ENCODE data around the gene SLC25A25. TPM values are rescaled to one million over a fixed set of nuclear protein-coding genes. Genes with fewer than 3 reads are reported as not detected.

The SLC25A25 gene
- total RNA-seq, 2 donors from 2014 or later, result 12.9 to 13.1 TPM

GRCh38 chr9:128057724-128058409 is 10.2 kb upstream of the SLC25A25 start:
- Histone ChIP-seq H3K4me3 (ENCODE audit: low read length) (no peak overlapping the region), H3K27me3 (ENCODE audit: control insufficient read depth, insufficient read depth, low read length, poor library complexity, severe bottlenecking) (no peaks in the 10 kb centered on the region), H3K4me1 (ENCODE audit: control insufficient read depth, insufficient read depth, low read length) (peaks cover 24% of the 10 kb centered on the region), H3K9me3 (ENCODE audit: control insufficient read depth, low read length) (no peaks in the 10 kb centered on the region), H3K27ac (ENCODE audit: low read depth, low read length) (no peak overlapping the region), H3K9ac (ENCODE audit: extremely low read depth, low read length, poor library complexity, severe bottlenecking) (no peak overlapping the region), H3K36me3 (ENCODE audit: control insufficient read depth, insufficient read depth, low read length) (no peaks in the 10 kb centered on the region)
- no peak for DNase-seq
- Mint-ChIP-seq H3K36me3 (ENCODE audit: low read depth) (peaks cover 4% of the 10 kb centered on the region), H3K4me3 (no peak overlapping the region), H3K9me3 (no peaks in the 10 kb centered on the region), H3K27me3 (ENCODE audit: insufficient read depth) (no peaks in the 10 kb centered on the region), H3K27ac (peak overlapping the region; percentile 79), H3K4me1 (peaks cover 24% of the 10 kb centered on the region)
- 74 to 89% methylated on average over 4 to 8 of the region's 8 CpGs for whole genome bisulfite sequencing, 2 experiments (ENCODE audit: insufficient coverage in 1 of 2, insufficient read length in 1 of 2)
- TF ChIP-seq, protein P1, sequence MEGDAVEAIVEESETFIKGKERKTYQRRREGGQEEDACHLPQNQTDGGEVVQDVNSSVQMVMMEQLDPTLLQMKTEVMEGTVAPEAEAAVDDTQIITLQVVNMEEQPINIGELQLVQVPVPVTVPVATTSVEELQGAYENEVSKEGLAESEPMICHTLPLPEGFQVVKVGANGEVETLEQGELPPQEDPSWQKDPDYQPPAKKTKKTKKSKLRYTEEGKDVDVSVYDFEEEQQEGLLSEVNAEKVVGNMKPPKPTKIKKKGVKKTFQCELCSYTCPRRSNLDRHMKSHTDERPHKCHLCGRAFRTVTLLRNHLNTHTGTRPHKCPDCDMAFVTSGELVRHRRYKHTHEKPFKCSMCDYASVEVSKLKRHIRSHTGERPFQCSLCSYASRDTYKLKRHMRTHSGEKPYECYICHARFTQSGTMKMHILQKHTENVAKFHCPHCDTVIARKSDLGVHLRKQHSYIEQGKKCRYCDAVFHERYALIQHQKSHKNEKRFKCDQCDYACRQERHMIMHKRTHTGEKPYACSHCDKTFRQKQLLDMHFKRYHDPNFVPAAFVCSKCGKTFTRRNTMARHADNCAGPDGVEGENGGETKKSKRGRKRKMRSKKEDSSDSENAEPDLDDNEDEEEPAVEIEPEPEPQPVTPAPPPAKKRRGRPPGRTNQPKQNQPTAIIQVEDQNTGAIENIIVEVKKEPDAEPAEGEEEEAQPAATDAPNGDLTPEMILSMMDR (conservative IDR thresholded peaks at IDR 0.05), result no peak

DNA sequence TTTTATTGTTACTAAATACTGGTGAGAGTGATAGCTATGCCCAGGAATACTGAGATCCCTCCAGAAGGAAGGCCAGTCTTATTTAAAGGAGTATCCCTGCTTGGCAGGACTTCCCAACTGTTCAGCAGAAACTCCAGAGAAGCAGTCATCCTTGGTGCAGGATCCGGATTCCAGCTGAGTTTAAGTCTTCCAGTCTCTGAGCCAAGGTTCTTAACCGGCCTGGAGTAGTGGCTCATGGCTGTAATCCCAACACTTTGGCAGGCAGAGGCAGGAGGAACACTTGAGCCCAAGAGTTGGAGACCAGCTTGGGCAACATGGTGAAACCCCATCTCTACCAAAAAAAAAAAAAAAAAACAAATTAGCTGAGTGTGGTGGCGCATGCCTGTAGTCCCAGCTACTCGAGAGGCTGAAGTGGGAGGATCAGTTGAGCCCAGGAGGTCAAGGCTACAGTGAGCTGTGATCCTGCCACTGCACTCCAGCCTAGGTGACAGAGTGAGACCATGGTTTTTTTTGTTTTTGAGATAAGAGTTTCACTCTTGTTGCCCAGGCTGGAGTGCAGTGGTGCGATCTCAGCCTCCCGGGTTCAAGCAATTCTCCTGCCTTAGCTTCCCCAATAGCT is 8.6 kb upstream of the SLC25A25 start:
- Mint-ChIP-seq H3K27ac (no peak overlapping the region), H3K9me3 (no peaks in the 10 kb centered on the region), H3K27me3 (ENCODE audit: insufficient read depth) (no peaks in the 10 kb centered on the region), H3K36me3 (ENCODE audit: low read depth) (peaks cover 4% of the 10 kb centered on the region), H3K4me3 (no peak overlapping the region), H3K4me1 (peaks cover 24% of the 10 kb centered on the region)
- Histone ChIP-seq H3K4me1 (ENCODE audit: control insufficient read depth, insufficient read depth, low read length) (peaks cover 24% of the 10 kb centered on the region), H3K9ac (ENCODE audit: extremely low read depth, low read length, poor library complexity, severe bottlenecking) (no peak overlapping the region), H3K27me3 (ENCODE audit: control insufficient read depth, insufficient read depth, low read length, poor library complexity, severe bottlenecking) (no peaks in the 10 kb centered on the region), H3K9me3 (ENCODE audit: control insufficient read depth, low read length) (no peaks in the 10 kb centered on the region), H3K36me3 (ENCODE audit: control insufficient read depth, insufficient read depth, low read length) (no peaks in the 10 kb centered on the region), H3K27ac (ENCODE audit: low read depth, low read length) (no peak overlapping the region), H3K4me3 (ENCODE audit: low read length) (no peak overlapping the region)
- TF ChIP-seq, protein P1 (conservative IDR thresholded peaks at IDR 0.05), result no peak
- WGBS, 2 experiments (ENCODE audit: insufficient coverage in 1 of 2, insufficient read length in 1 of 2), result 90 to 95% methylated on average over 6 of the region's 6 CpGs
- no peak for DNase-seq

DNA sequence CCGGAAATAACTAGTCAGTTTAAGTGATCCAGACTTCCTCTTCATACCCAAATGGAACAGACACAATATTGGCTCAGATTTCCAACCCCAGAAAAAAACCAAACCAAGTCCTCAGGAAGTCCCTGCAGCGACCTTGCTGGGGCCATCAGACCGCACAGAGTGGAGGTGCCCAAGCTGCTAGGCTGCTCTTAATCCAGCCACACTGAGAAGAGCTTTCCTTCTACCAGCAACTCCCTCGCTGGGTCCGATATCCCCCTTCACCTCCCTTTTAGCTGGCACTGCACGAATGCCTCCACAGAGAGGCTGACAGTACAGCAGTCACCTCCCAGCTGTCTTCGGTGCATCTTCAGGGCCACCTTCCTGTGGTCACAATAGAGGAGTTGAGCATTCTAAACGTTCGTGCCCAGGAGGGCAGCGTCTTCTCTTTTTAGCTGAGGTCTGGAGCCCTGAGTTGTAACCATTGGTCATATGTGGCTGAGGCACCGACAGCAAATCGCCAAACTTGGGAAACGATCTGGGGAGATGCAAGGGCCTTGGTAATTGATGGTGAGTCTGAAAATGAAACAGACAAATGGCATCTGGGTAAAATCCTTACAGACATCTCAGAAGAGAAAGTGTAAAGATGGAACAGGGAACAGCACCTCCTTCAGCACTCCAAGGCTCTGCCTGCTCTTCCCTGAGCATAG is 6.6 kb upstream of the SLC25A25 start:
- TF ChIP-seq, protein P1 (conservative IDR thresholded peaks at IDR 0.05), result no peak
- peaks cover 25% of the 10 kb centered on the region for H3K4me1 Mint-ChIP-seq
- no peak overlapping the region for H3K4me3 Mint-ChIP-seq
- H3K9me3 Mint-ChIP-seq, result no peaks in the 10 kb centered on the region
- no peak overlapping the region for H3K4me3 ChIP-seq (ENCODE audit: low read length)
- H3K9ac ChIP-seq (ENCODE audit: extremely low read depth, low read length, poor library complexity, severe bottlenecking), result no peak overlapping the region
- no peaks in the 10 kb centered on the region for H3K27me3 Mint-ChIP-seq (ENCODE audit: insufficient read depth)
- 91 to 93% methylated on average over 12 to 13 of the region's 13 CpGs for WGBS, 2 experiments (ENCODE audit: insufficient coverage in 1 of 2, insufficient read length in 1 of 2)
- no peaks in the 10 kb centered on the region for H3K36me3 ChIP-seq (ENCODE audit: control insufficient read depth, insufficient read depth, low read length)
- no peaks in the 10 kb centered on the region for H3K27me3 ChIP-seq (ENCODE audit: control insufficient read depth, insufficient read depth, low read length, poor library complexity, severe bottlenecking)
- no peaks in the 10 kb centered on the region for H3K9me3 ChIP-seq (ENCODE audit: control insufficient read depth, low read length)
- peak overlapping the region; percentile 41 for H3K27ac ChIP-seq (ENCODE audit: low read depth, low read length)
- peaks cover 6% of the 10 kb centered on the region for H3K36me3 Mint-ChIP-seq (ENCODE audit: low read depth)
- no peak overlapping the region for H3K27ac Mint-ChIP-seq
- peaks cover 14% of the 10 kb centered on the region for H3K4me1 ChIP-seq (ENCODE audit: control insufficient read depth, insufficient read depth, low read length)
- no peak for DNase-seq

Measured in endodermal cell (in vitro differentiated cells).